ENCODE data around the gene PURA. TPM values are rescaled to one million over a fixed set of nuclear protein-coding genes. Genes with fewer than 3 reads are reported as not detected.
A peak's percentile ranks its signal among the peaks of the same experiment; 100 is the strongest.
"Not testable (repeated sequence)": the region's sequence is repeated elsewhere in the genome, so short reads cannot be mapped to it uniquely, and the experiment has no call there.

The PURA gene
- total RNA-seq, 4 donors from 2014 or later: 12.5 to 31.8 (median 21.9) TPM

- WGBS: 55% methylated on average over 8 of the region's 8 CpGs
- H3K9me3 ChIP-seq: no peaks in the 10 kb centered on the region
- TF ChIP-seq EP300 (IDR thresholded peaks at IDR 0.05): no peak
- TF ChIP-seq POLR2AphosphoS5 (IDR thresholded peaks at IDR 0.05): no peak
- TF ChIP-seq CTCF (IDR thresholded peaks at IDR 0.05): no peak
- H3K4me1 ChIP-seq: peaks cover 47% of the 10 kb centered on the region
- H3K27ac ChIP-seq: no peak overlapping the region
- H3K36me3 ChIP-seq: no peaks in the 10 kb centered on the region
- no peaks in the 10 kb centered on the region for H3K27me3 ChIP-seq
- no peak for DNase-seq (ENCODE audit: low spot score in 2 of 2)
- H3K4me3 ChIP-seq: no peak overlapping the region
Measured at GRCh38 chr5:140153905-140154304, 40.0 kb downstream of the PURA start.

GRCh38 chr5:140154710-140155381 is 40.9 kb downstream of the PURA start:
- 66% methylated on average over 21 of the region's 21 CpGs for WGBS
- peaks cover 47% of the 10 kb centered on the region for H3K4me1 ChIP-seq
- H3K27me3 ChIP-seq; DNase-seq (ENCODE audit: low spot score in 2 of 2); H3K36me3 ChIP-seq; H3K9me3 ChIP-seq; H3K4me3 ChIP-seq; H3K27ac ChIP-seq: not testable (repeated sequence)

- DNase-seq (ENCODE audit: low spot score in 2 of 2): peak; percentile 93 to 96
- Histone ChIP-seq H3K4me3 (peak overlapping the region; percentile 42), H3K27me3 (no peaks in the 10 kb centered on the region), H3K4me1 (peaks cover 44% of the 10 kb centered on the region), H3K36me3 (no peaks in the 10 kb centered on the region), H3K9me3 (no peaks in the 10 kb centered on the region), H3K27ac (no peak overlapping the region)
- TF ChIP-seq CTCF (IDR thresholded peaks at IDR 0.05) (peak; percentile 88 to 92), POLR2AphosphoS5 (IDR thresholded peaks at IDR 0.05) (no peak), EP300 (IDR thresholded peaks at IDR 0.05) (no peak), POLR2A (IDR thresholded peaks at IDR 0.05) (no peak)
- 10% methylated on average over 22 of the region's 30 CpGs for WGBS
Measured at GRCh38 chr5:140157032-140157781, 43.3 kb downstream of the PURA start.

GRCh38 chr5:140159014-140159927 is 45.4 kb downstream of the PURA start:
- no peak overlapping the region for H3K4me3 ChIP-seq
- no peak for TF ChIP-seq POLR2A (IDR thresholded peaks at IDR 0.05)
- TF ChIP-seq CTCF (IDR thresholded peaks at IDR 0.05): no peak
- TF ChIP-seq POLR2AphosphoS5 (IDR thresholded peaks at IDR 0.05): no peak
- no peak for TF ChIP-seq EP300 (IDR thresholded peaks at IDR 0.05)
- no peak overlapping the region for H3K27ac ChIP-seq
- no peaks in the 10 kb centered on the region for H3K9me3 ChIP-seq
- 81% methylated on average over 7 of the region's 7 CpGs for WGBS
- no peaks in the 10 kb centered on the region for H3K36me3 ChIP-seq
- peaks cover 26% of the 10 kb centered on the region for H3K4me1 ChIP-seq
- DNase-seq (ENCODE audit: low spot score in 2 of 2): peak in 1 of 2 donors; percentile 57
- H3K27me3 ChIP-seq: no peaks in the 10 kb centered on the region

GRCh38 chr5:140162275-140162674 is 48.4 kb downstream of the PURA start:
- 80% methylated on average over 5 of the region's 5 CpGs for WGBS

More at GRCh38 chr5:140162275-140162674, 48.4 kb downstream of the PURA start:
- Histone ChIP-seq H3K9me3 (no peaks in the 10 kb centered on the region), H3K36me3 (no peaks in the 10 kb centered on the region), H3K4me3 (no peak overlapping the region), H3K27me3 (no peaks in the 10 kb centered on the region), H3K4me1 (peaks cover 17% of the 10 kb centered on the region), H3K27ac (no peak overlapping the region)
- TF ChIP-seq POLR2AphosphoS5 (IDR thresholded peaks at IDR 0.05) (no peak), EP300 (IDR thresholded peaks at IDR 0.05) (no peak), POLR2A (IDR thresholded peaks at IDR 0.05) (no peak), CTCF (IDR thresholded peaks at IDR 0.05) (no peak)
- peak in 1 of 2 donors; percentile 31 for DNase-seq (ENCODE audit: low spot score in 2 of 2)

Data from suprapubic skin (tissue), 4 donors.